ENCODE measurements around the gene ATG9A. TPM values are rescaled to one million over a fixed set of nuclear protein-coding genes. Genes with fewer than 3 reads are reported as not detected.

Gene ATG9A
- total and polyA plus RNA-seq, 4 experiments from 2014 or later = 10.3 to 53.0 (median 38.2) TPM

DNA sequence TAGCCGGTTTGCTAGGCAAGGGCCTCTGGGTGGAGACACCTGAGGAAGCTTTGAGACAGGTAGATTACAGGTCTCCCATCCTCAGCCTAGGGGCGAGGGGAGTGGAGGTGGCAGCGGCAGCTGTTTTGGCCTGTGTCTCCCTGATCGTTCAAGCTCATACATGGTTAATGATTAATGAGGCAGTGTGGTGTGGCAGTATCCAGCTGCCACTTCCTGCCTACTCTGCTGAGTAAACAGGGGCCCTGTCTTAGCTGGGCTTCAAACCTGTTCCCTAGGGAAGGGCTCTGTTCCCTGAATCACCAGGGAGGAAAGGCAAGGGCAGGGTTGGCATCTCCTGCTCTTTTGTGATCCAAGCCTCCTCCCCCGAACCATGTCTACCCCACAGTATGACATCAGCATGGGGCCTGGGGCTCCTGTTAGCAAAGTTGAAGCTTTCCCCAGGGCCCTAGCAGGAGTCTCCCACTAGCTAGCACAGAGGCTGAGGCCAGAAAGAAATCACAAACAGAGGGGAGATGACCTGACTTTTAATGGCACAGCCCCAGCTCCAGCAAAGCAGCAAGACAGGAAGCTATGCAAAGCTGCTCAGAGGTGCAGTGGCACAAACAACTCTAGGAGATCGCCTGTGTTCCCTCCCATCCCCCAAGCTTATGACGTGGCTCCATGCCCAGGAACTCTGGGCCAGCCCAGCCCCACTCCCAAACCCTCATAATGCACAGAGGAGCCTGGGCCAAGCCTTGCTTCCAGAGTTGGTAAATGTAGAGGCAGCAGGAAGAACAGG is 20.0 kb upstream of the ATG9A start:
- ChIA-PET POLR2A (ENCODE audit: partially characterized antibody) (interaction anchor here (0.6 to 12.0 kb wide), 22 partner anchors 9 to 963 kb away, joined by 3 to 684 read pairs (median 8); partner anchors contain the start of genes ABCB6, ANKZF1, ATG9A and BCS1L), CTCF (ENCODE audit: partially characterized antibody) (interaction anchor here (0.7 to 12.8 kb wide), 15 partner anchors 9 to 90 kb away, joined by 3 to 150 read pairs (median 7); partner anchors contain the start of genes ANKZF1, ATG9A, DNAJB2 and SLC23A3)
- peak overlapping the region; percentile 87 for H3K27ac ChIP-seq (ENCODE audit: low read depth, low read length)
- intact Hi-C loops (cut with micrococcal nuclease) = no loop called here
- peaks cover 76% of the 10 kb centered on the region for H3K4me1 ChIP-seq (ENCODE audit: insufficient read depth, low read length)
- Mint-ChIP-seq H3K27ac (peak overlapping the region; percentile 93 to 99 (median 96)), H3K36me3 (peaks cover 45 to 63% of the 10 kb centered on the region in 2 donors), H3K4me1 (peaks cover 53 to 91% (median 69%) of the 10 kb centered on the region in 4 donors), H3K4me3 (peak overlapping the region; percentile 85 to 99 (median 94)), H3K9me3 (peaks cover 0 to 1% (median 0%) of the 10 kb centered on the region in 8 donors), H3K27me3 (no peaks in the 10 kb centered on the region)
- peaks cover 22% of the 10 kb centered on the region for H3K36me3 ChIP-seq (ENCODE audit: insufficient read depth, low read length)
- no peaks in the 10 kb centered on the region for H3K27me3 ChIP-seq (ENCODE audit: insufficient read depth, low read length)
- peak overlapping the region; percentile 26 to 65 for H3K4me3 ChIP-seq (ENCODE audit: low read length in 2 of 2)
- H3K9me3 ChIP-seq (ENCODE audit: control insufficient read depth in 1 of 2, low read length in 2 of 2) = no peaks in the 10 kb centered on the region
- peak; percentile 55 to 65 (median 61) for DNase-seq

DNA sequence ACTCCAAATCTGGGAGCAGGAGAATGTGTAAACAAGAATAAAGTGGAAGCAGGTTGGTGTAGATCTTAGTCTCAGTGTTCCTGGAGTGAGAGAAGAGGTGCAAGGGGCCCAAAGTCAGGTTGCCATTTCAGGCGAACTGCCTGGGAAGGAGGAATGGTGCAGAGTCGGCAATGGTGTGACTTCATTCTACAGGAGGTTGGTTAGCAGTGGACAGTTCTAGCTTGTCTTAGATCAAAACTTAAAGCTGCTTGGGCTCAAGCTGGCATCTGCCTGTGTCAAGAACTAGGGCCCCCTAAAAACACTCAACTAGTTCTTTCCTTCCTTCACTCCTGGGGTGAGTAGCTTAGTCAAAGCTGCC is 19.4 kb upstream of the ATG9A start:
- no peaks in the 10 kb centered on the region for H3K27me3 Mint-ChIP-seq
- H3K36me3 Mint-ChIP-seq = peaks cover 45 to 63% of the 10 kb centered on the region in 2 donors
- no peak for DNase-seq
- H3K27ac Mint-ChIP-seq = peak overlapping the region; percentile 93 to 99 (median 96)
- Histone ChIP-seq H3K4me3 (ENCODE audit: low read length in 2 of 2) (peak overlapping the region; percentile 26 to 65), H3K9me3 (ENCODE audit: control insufficient read depth in 1 of 2, low read length in 2 of 2) (no peaks in the 10 kb centered on the region), H3K27me3 (ENCODE audit: insufficient read depth, low read length) (no peaks in the 10 kb centered on the region), H3K27ac (ENCODE audit: low read depth, low read length) (peak overlapping the region; percentile 87), H3K4me1 (ENCODE audit: insufficient read depth, low read length) (peaks cover 80% of the 10 kb centered on the region), H3K36me3 (ENCODE audit: insufficient read depth, low read length) (peaks cover 22% of the 10 kb centered on the region)
- H3K4me3 Mint-ChIP-seq = peak overlapping the region; percentile 85 to 99 (median 94)
- H3K9me3 Mint-ChIP-seq = peaks cover 0 to 1% (median 0%) of the 10 kb centered on the region in 8 donors
- intact Hi-C loops (cut with micrococcal nuclease) = no loop called here
- peaks cover 56 to 94% (median 71%) of the 10 kb centered on the region in 4 donors for H3K4me1 Mint-ChIP-seq
- ChIA-PET POLR2A (ENCODE audit: partially characterized antibody) (interaction anchor here (1.0 to 12.0 kb wide), 18 partner anchors 9 to 590 kb away, joined by 3 to 684 read pairs (median 14); partner anchors contain the start of genes ABCB6, ANKZF1, ATG9A and BCS1L), CTCF (ENCODE audit: partially characterized antibody) (interaction anchor here (1.0 to 12.8 kb wide), 13 partner anchors 9 to 90 kb away, joined by 3 to 150 read pairs (median 8); partner anchors contain the start of genes ANKZF1, ATG9A, DNAJB2 and SLC23A3)

DNA sequence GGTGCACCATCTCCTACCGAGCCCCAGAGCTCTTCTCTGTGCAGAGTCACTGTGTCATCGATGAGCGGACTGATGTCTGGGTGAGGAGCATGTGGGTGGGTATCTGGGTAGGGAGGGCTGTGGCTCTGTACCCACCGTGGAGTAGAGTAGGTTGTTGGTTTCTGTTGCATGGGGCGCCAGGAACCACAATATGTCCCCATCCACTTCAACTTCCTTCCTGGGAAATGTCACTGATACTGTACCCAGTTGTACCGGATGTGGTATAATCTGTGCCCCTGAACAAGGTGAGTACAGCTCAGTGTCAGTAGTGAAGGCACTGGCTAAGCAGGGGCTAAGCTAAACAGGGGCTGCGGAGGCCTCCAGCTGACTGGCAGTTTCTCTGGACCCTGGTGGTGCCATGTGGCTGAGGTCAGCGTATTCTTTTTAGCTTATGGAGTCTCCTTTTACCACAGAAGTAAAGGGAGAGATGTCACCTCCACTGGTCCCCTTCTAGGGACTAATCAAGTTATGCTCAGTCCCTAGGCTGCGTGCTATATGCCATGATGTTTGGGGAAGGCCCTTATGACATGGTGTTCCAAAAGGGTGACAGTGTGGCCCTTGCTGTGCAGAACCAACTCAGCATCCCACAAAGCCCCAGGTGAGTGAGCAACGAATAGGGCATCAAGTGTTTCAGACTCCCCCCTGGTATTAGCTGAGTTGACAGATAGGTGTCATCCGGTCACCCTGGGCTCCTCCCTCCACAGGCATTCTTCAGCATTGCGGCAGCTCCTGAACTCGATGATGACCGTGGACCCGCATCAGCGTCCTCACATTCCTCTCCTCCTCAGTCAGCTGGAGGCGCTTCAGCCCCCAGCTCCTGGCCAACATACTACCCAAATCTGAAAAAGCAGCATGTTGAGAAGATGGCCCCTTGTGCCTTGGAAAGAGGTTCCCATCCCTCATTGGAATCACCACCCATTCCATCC is 18.5 kb upstream of the ATG9A start:
- intact Hi-C loops (cut with micrococcal nuclease) = no loop called here
- H3K27ac ChIP-seq (ENCODE audit: low read depth, low read length) = peak overlapping the region; percentile 87
- peak overlapping the region; percentile 93 to 99 (median 98) for H3K27ac Mint-ChIP-seq
- POLR2A ChIA-PET (ENCODE audit: partially characterized antibody) = interaction anchor here (1.1 to 12.0 kb wide), 15 partner anchors 16 to 842 kb away, joined by 3 to 684 read pairs (median 17); partner anchors contain the start of genes ABCB6, ANKZF1, ATG9A and CNPPD1
- peaks cover 22% of the 10 kb centered on the region for H3K36me3 ChIP-seq (ENCODE audit: insufficient read depth, low read length)
- peaks cover 0 to 1% (median 0%) of the 10 kb centered on the region in 8 donors for H3K9me3 Mint-ChIP-seq
- H3K4me1 Mint-ChIP-seq = peaks cover 56 to 94% (median 72%) of the 10 kb centered on the region in 4 donors
- peak overlapping the region; percentile 26 to 65 for H3K4me3 ChIP-seq (ENCODE audit: low read length in 2 of 2)
- CTCF ChIA-PET (ENCODE audit: partially characterized antibody) = interaction anchor here (1.4 to 12.8 kb wide), 8 partner anchors 10 to 77 kb away, joined by 3 to 150 read pairs (median 9); partner anchors contain the start of genes DNAJB2 and SLC23A3
- H3K27me3 Mint-ChIP-seq = no peaks in the 10 kb centered on the region
- DNase-seq = peak; percentile 80 to 90 (median 85)
- H3K9me3 ChIP-seq (ENCODE audit: control insufficient read depth in 1 of 2, low read length in 2 of 2) = no peaks in the 10 kb centered on the region
- H3K36me3 Mint-ChIP-seq = peaks cover 45 to 56% of the 10 kb centered on the region in 2 donors
- peak overlapping the region; percentile 83 to 99 (median 88) for H3K4me3 Mint-ChIP-seq
- peaks cover 80% of the 10 kb centered on the region for H3K4me1 ChIP-seq (ENCODE audit: insufficient read depth, low read length)
- H3K27me3 ChIP-seq (ENCODE audit: insufficient read depth, low read length) = no peaks in the 10 kb centered on the region

DNA sequence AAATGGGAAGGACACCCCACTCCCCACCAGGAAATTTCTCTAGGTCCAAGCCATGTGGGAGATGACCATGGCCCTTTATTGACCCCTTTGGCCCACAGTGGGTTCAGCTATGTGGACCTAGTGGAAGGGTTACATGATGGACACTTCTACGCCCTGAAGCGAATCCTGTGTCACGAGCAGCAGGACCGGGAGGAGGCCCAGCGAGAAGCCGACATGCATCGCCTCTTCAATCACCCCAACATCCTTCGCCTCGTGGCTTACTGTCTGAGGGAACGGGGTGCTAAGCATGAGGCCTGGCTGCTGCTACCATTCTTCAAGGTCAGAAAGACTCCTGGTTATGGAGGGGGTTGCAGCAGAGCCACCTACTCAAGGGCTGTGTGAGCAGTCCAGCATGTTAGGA is 17.1 kb upstream of the ATG9A start:
- Histone ChIP-seq H3K27me3 (ENCODE audit: insufficient read depth, low read length) (no peaks in the 10 kb centered on the region), H3K9me3 (ENCODE audit: control insufficient read depth in 1 of 2, low read length in 2 of 2) (no peaks in the 10 kb centered on the region), H3K27ac (ENCODE audit: low read depth, low read length) (peak overlapping the region; percentile 94), H3K4me1 (ENCODE audit: insufficient read depth, low read length) (peaks cover 71% of the 10 kb centered on the region), H3K36me3 (ENCODE audit: insufficient read depth, low read length) (peaks cover 17% of the 10 kb centered on the region), H3K4me3 (ENCODE audit: low read length in 2 of 2) (peak overlapping the region in 1 of 2 donors; percentile 45)
- POLR2A ChIA-PET (ENCODE audit: partially characterized antibody) = interaction anchor here (0.6 to 12.0 kb wide), 9 partner anchors 7 to 529 kb away, joined by 3 to 684 read pairs (median 28); partner anchors contain the start of genes ABCB6, ANKZF1, ATG9A and CNPPD1
- Mint-ChIP-seq H3K27me3 (no peaks in the 10 kb centered on the region), H3K4me3 (peak overlapping the region; percentile 10 to 99 (median 88)), H3K27ac (peak overlapping the region; percentile 96 to 99 (median 99)), H3K4me1 (peaks cover 48 to 90% (median 68%) of the 10 kb centered on the region in 4 donors), H3K36me3 (peaks cover 37 to 42% of the 10 kb centered on the region in 2 donors), H3K9me3 (no peaks in the 10 kb centered on the region)
- intact Hi-C loops (cut with micrococcal nuclease) = no loop called here
- DNase-seq = no peak
- CTCF ChIA-PET (ENCODE audit: partially characterized antibody) = interaction anchor here (0.9 to 12.8 kb wide), 8 partner anchors 8 to 88 kb away, joined by 3 to 150 read pairs (median 10); partner anchors contain the start of genes ANKZF1 and ATG9A

DNA sequence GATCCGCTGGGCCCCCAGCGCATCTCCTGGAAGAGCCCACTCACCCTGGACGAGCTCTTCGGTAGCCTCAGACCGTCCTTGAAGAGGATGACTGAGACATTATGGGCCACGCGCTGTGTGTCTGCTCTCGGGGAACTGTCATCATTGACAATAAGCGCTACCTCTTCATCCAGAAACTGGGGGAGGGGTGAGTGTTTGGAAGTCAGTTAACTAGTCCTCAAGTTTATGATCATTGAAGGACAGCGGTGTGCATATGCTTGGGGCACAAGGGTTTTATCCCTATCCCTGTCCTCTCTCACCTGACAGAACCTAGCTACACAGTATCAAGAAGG is 16.4 kb upstream of the ATG9A start:
- Histone ChIP-seq H3K4me1 (ENCODE audit: insufficient read depth, low read length) (peaks cover 64% of the 10 kb centered on the region), H3K9me3 (ENCODE audit: control insufficient read depth in 1 of 2, low read length in 2 of 2) (no peaks in the 10 kb centered on the region), H3K4me3 (ENCODE audit: low read length in 2 of 2) (peak overlapping the region; percentile 45 to 97), H3K36me3 (ENCODE audit: insufficient read depth, low read length) (peaks cover 10% of the 10 kb centered on the region), H3K27me3 (ENCODE audit: insufficient read depth, low read length) (no peaks in the 10 kb centered on the region), H3K27ac (ENCODE audit: low read depth, low read length) (peak overlapping the region; percentile 94)
- no peaks in the 10 kb centered on the region for H3K27me3 Mint-ChIP-seq
- H3K36me3 Mint-ChIP-seq = peaks cover 30 to 35% of the 10 kb centered on the region in 2 donors
- H3K27ac Mint-ChIP-seq = peak overlapping the region; percentile 96 to 99 (median 99)
- peaks cover 43 to 86% (median 62%) of the 10 kb centered on the region in 4 donors for H3K4me1 Mint-ChIP-seq
- peak in 1 of 5 donors; percentile 43 for DNase-seq
- POLR2A ChIA-PET (ENCODE audit: partially characterized antibody) = interaction anchor here (0.6 to 12.0 kb wide), 13 partner anchors 8 to 575 kb away, joined by 3 to 684 read pairs (median 8); partner anchors contain the start of genes ABCB6, ANKZF1, ATG9A and CNPPD1
- H3K9me3 Mint-ChIP-seq = no peaks in the 10 kb centered on the region
- intact Hi-C loops (cut with micrococcal nuclease) = loop anchor here (1.0 kb wide), 3 partner anchors 7 to 68 kb away; partner anchors contain the start of genes ANKZF1, ATG9A, RETREG2 and TUBA4A
- H3K4me3 Mint-ChIP-seq = peak overlapping the region; percentile 85 to 99 (median 94)
- CTCF ChIA-PET (ENCODE audit: partially characterized antibody) = interaction anchor here (0.9 to 12.8 kb wide), 12 partner anchors 9 to 87 kb away, joined by 3 to 150 read pairs (median 7); partner anchors contain the start of genes ABCB6, ANKZF1 and ATG9A

Data from CD4-positive, alpha-beta memory T cell (primary cell).